IMR-90 (cell line): ENCODE measurements around the gene HNRNPC. TPM values are rescaled to one million over a fixed set of nuclear protein-coding genes. Genes with fewer than 3 reads are reported as not detected.

ENCODE experiments used
- ATAC-seq: fragments of 200-7000 bp; cut with Tn5 transposase; 2 replicates; pipeline ENCODE4 v1.9.1; 2020; ENCODE audit warnings: low read depth, mild to moderate bottlenecking, moderate library complexity
- BruUV-seq: library from RNA; stranded (reverse); fragments of 400-500 nt; replicated peaks from 2 replicates; lab custom pipeline; 2021; lab: Mats Ljungman, UMichigan
- CTCF ChIA-PET: fragments of 300-600 bp; formaldehyde crosslinking; extraction: SDS; loops from one replicate; lab custom pipeline; 2021; ENCODE audit warnings: antibody characterized with exemption; lab: Yijun Ruan, JAX
- POLR2A ChIA-PET: fragments of 300-600 bp; sonication (Branson Sonifier 250); formaldehyde crosslinking; loops from one replicate; lab custom pipeline; 2022; ENCODE audit warnings: antibody characterized with exemption; ENCODE audit not compliant: unreplicated experiment; lab: Charles Lee
- DNase-seq: peaks from one replicate; pipeline ENCODE4 v3.0.0; 2013
- H2AFZ ChIP-seq: replicated peaks from 2 replicates; pipeline ENCODE3; 2013; ENCODE audit warnings: low read length, mild to moderate bottlenecking; ENCODE audit not compliant: poor library complexity
- H2AK5ac ChIP-seq: 2 replicates; pipeline ENCODE4 v1.6.1; 2013; ENCODE audit warnings: low read depth, low read length, inconsistent platforms
- H2AK9ac ChIP-seq: replicated peaks from 2 replicates; pipeline ENCODE3; 2013; ENCODE audit warnings: mild to moderate bottlenecking, low read depth, low read length, moderate library complexity; ENCODE audit not compliant: poor library complexity
- H2BK120ac ChIP-seq: 2 replicates; pipeline ENCODE4 v1.6.1; 2013; ENCODE audit warnings: low read depth, low read length, inconsistent platforms
- H2BK15ac ChIP-seq: 3 replicates; pipeline ENCODE4 v1.6.1; 2013; ENCODE audit warnings: low read depth, low read length, inconsistent platforms
- H2BK20ac ChIP-seq: 2 replicates; pipeline ENCODE4 v1.6.1; 2013; ENCODE audit warnings: low read depth, mild to moderate bottlenecking, inconsistent platforms, low read length, moderate library complexity
- H2BK5ac ChIP-seq: 2 replicates; pipeline ENCODE4 v1.6.1; 2013; ENCODE audit warnings: mild to moderate bottlenecking, low read depth, low read length, inconsistent platforms; ENCODE audit not compliant: poor library complexity, severe bottlenecking
- H3K14ac ChIP-seq: replicated peaks from 2 replicates; pipeline ENCODE4 v1.6.1; 2013; ENCODE audit warnings: low read depth, low read length, inconsistent platforms
- H3K18ac ChIP-seq: 2 replicates; pipeline ENCODE4 v1.6.1; 2013; ENCODE audit warnings: low read depth, low read length, control low read depth
- H3K23ac ChIP-seq: 2 replicates; pipeline ENCODE4 v1.6.1; 2013; ENCODE audit warnings: low read depth, low read length, inconsistent platforms
- H3K27ac ChIP-seq: 2 replicates; pipeline ENCODE4 v1.5.1; 2013; ENCODE audit warnings: mild to moderate bottlenecking, control low read depth, low read length; ENCODE audit not compliant: insufficient read depth
- H3K27me3 ChIP-seq: 2 replicates; pipeline ENCODE4 v1.6.1; 2013; ENCODE audit warnings: low read length; ENCODE audit not compliant: control insufficient read depth, insufficient read depth
- H3K36me3 ChIP-seq: 2 replicates; pipeline ENCODE4 v1.6.1; 2013; ENCODE audit warnings: low read length, mixed read lengths; ENCODE audit not compliant: control insufficient read depth, insufficient read depth
- H3K4ac ChIP-seq: 2 replicates; pipeline ENCODE4 v1.6.1; 2013; ENCODE audit warnings: low read depth, low read length, inconsistent platforms
- H3K4me1 ChIP-seq: 2 replicates; pipeline ENCODE4 v1.6.1; 2013; ENCODE audit warnings: low read length, mixed read lengths; ENCODE audit not compliant: control insufficient read depth, insufficient read depth
- H3K4me2 ChIP-seq: 2 replicates; pipeline ENCODE4 v1.6.1; 2013; ENCODE audit warnings: low read depth, mild to moderate bottlenecking, control low read depth, low read length, moderate library complexity
- H3K4me3 ChIP-seq: 2 replicates; pipeline ENCODE4 v1.5.1; 2013; ENCODE audit warnings: low read depth, mild to moderate bottlenecking, control low read depth, low read length, moderate library complexity; ENCODE audit not compliant: insufficient read depth
- H3K56ac ChIP-seq: 2 replicates; pipeline ENCODE4 v1.6.1; 2013; ENCODE audit warnings: low read length, inconsistent platforms; ENCODE audit not compliant: insufficient read depth; ENCODE audit errors: extremely low read depth
- H3K79me1 ChIP-seq, 2 experiments: 2 replicates each; pipeline ENCODE4 v1.6.1; 2013; ENCODE audit warnings: low read length in 2 of 2, inconsistent platforms in 1 of 2, low read depth in 1 of 2
- H3K9ac ChIP-seq: 2 replicates; pipeline ENCODE4 v1.6.1; 2013; ENCODE audit warnings: low read depth, low read length, control low read depth
- H3K9me1 ChIP-seq: 2 replicates; pipeline ENCODE4 v1.6.1; 2013; ENCODE audit warnings: low read length, inconsistent platforms; ENCODE audit not compliant: insufficient read depth
- H3K9me3 ChIP-seq: 2 replicates; pipeline ENCODE4 v1.6.1; 2013; ENCODE audit warnings: low read length; ENCODE audit not compliant: control insufficient read depth, insufficient read depth
- H4K20me1 ChIP-seq: 2 replicates; pipeline ENCODE4 v1.6.1; 2013; ENCODE audit warnings: low read length, inconsistent platforms; ENCODE audit not compliant: insufficient read depth
- H4K5ac ChIP-seq: 2 replicates; pipeline ENCODE4 v1.6.1; 2013; ENCODE audit warnings: mild to moderate bottlenecking, low read depth, low read length, control low read depth
- H4K8ac ChIP-seq, 2 experiments: 2 replicates each; pipeline ENCODE4 v1.6.1; 2013; ENCODE audit warnings: low read depth in 2 of 2, low read length in 2 of 2, control low read depth in 1 of 2, inconsistent platforms in 1 of 2
- H4K91ac ChIP-seq: 2 replicates; pipeline ENCODE4 v1.6.1; 2013; ENCODE audit warnings: low read depth, low read length, inconsistent platforms; ENCODE audit not compliant: insufficient read depth
- BHLHE40 ChIP-seq: fragments of 150-350 bp; IDR thresholded peaks from 2 replicates; pipeline ENCODE4 v1.6.1; 2016; ENCODE audit warnings: mild to moderate bottlenecking, low read depth, low read length
- CEBPB ChIP-seq: IDR thresholded peaks from 2 replicates; pipeline ENCODE4 v1.6.1; 2012; ENCODE audit warnings: low read depth, low read length, improper control_type of control experiment
- CHD1 ChIP-seq: IDR thresholded peaks from 2 replicates; pipeline ENCODE4 v1.6.1; 2012; ENCODE audit warnings: low read depth, low read length, improper control_type of control experiment
- CTCF ChIP-seq: conservative IDR thresholded peaks from 2 replicates; pipeline ENCODE4 v1.5.1; 2012; ENCODE audit warnings: mild to moderate bottlenecking, low read depth, low read length, improper control_type of control experiment
- ELK1 ChIP-seq: fragments of 150-350 bp; IDR thresholded peaks from 2 replicates; pipeline ENCODE4 v1.6.1; 2016; ENCODE audit warnings: low read depth, mild to moderate bottlenecking, low read length, moderate library complexity, borderline replicate concordance
- FOS ChIP-seq: fragments of 150-350 bp; IDR thresholded peaks from 2 replicates; pipeline ENCODE4 v1.6.1; 2016; ENCODE audit warnings: low read depth, low read length
- MAFK ChIP-seq: IDR thresholded peaks from 2 replicates; pipeline ENCODE4 v1.6.1; 2012; ENCODE audit warnings: low read depth, low read length, improper control_type of control experiment
- MAZ ChIP-seq: IDR thresholded peaks from 2 replicates; pipeline ENCODE4 v1.6.1; 2012; ENCODE audit warnings: low read depth, mild to moderate bottlenecking, low read length, improper control_type of control experiment, moderate library complexity, borderline replicate concordance
- MXI1 ChIP-seq: IDR thresholded peaks from 2 replicates; pipeline ENCODE4 v1.6.1; 2012; ENCODE audit warnings: low read depth, mild to moderate bottlenecking, low read length, moderate library complexity, borderline replicate concordance
- NFE2L2 ChIP-seq: fragments of 150-350 bp; IDR thresholded peaks from 2 replicates; pipeline ENCODE4 v1.6.1; 2016; ENCODE audit warnings: low read depth, mild to moderate bottlenecking, low read length
- POLR2A ChIP-seq: IDR thresholded peaks from 2 replicates; pipeline ENCODE4 v1.6.1; 2012; ENCODE audit warnings: mild to moderate bottlenecking, low read depth, low read length
- RAD21 ChIP-seq: IDR thresholded peaks from 2 replicates; pipeline ENCODE4 v1.6.1; 2012; ENCODE audit warnings: low read length, improper control_type of control experiment
- RCOR1 ChIP-seq: IDR thresholded peaks from 2 replicates; pipeline ENCODE4 v1.6.1; 2012; ENCODE audit warnings: mild to moderate bottlenecking, low read length, improper control_type of control experiment; ENCODE audit not compliant: insufficient replicate concordance
- RFX5 ChIP-seq: IDR thresholded peaks from 2 replicates; pipeline ENCODE4 v1.8.0; 2012; ENCODE audit warnings: low read depth, mild to moderate bottlenecking, low read length, moderate library complexity
- SMC3 ChIP-seq: fragments of 150-350 bp; IDR thresholded peaks from 2 replicates; pipeline ENCODE4 v1.6.1; 2016; ENCODE audit warnings: low read depth, mild to moderate bottlenecking, antibody characterized with exemption, low read length, moderate library complexity
- USF2 ChIP-seq: fragments of 150-350 bp; IDR thresholded peaks from 2 replicates; pipeline ENCODE4 v1.6.1; 2017; ENCODE audit warnings: mild to moderate bottlenecking, antibody characterized with exemption, low read length, low read depth
- WGBS, 2 experiments: methylation state at CpG; one replicate each; pipeline versions ENCODE4 v1.1.5 to v1.1.7; 2013; ENCODE audit warnings: missing lambda C conversion rate in 2 of 2; ENCODE audit not compliant: insufficient read length in 1 of 2; ENCODE audit errors: extremely low coverage in 2 of 2; 5-methylcytosine and 5-hydroxymethylcytosine counted together
- dilution Hi-C: fragments of 300-500 bp; cut with HindIII; formaldehyde crosslinking; loops from one replicate; pipeline ENCODE4 v1.14.3; 2018; ENCODE audit warnings: low sequenced_read_pairs; ENCODE audit not compliant: unreplicated experiment
- in situ Hi-C: fragments of 300-500 bp; cut with MboI; formaldehyde crosslinking; loops from 3 replicates; pipeline ENCODE4 v1.14.3; 2019; ENCODE audit warnings: low sequenced_read_pairs, inconsistent platforms, mixed read lengths
- intact Hi-C: fragments of 100-400 bp; cut with micrococcal nuclease; formaldehyde crosslinking; loops from 2 replicates; pipeline ENCODE4 v1.10.0; 2022
- polyA plus RNA-seq, 3 experiments: library from polyadenylated mRNA; depleted of rRNA; stranded (reverse); fragments of >200 nt; gene quantifications; 2 replicates each; pipeline ENCODE4 v1.2.3, GENCODE V29; 2012; ENCODE audit warnings: low replicate concordance in 1 of 3
- total RNA-seq: library from RNA; depleted of rRNA; stranded (reverse); fragments of >200 nt; gene quantifications from 2 replicates; pipeline ENCODE4 v1.2.3, GENCODE V29; 2012

Gene HNRNPC
- total and polyA plus RNA-seq, 2 of the 4 experiments (the other 2 are of a cell fraction), result 308 to 615 TPM

GRCh38 chr14:21192875-21193535 is 76.2 kb downstream of the HNRNPC start:
- H4K5ac ChIP-seq, result no peak overlapping the region
- CTCF ChIA-PET, result no interaction called here
- dilution Hi-C loops (no loop called here), in situ Hi-C loops (no loop called here), intact Hi-C loops (no loop called here)
- H3K23ac ChIP-seq, result no peak overlapping the region
- no TSS peak for BruUV-seq
- no peaks in the 10 kb centered on the region for H3K36me3 ChIP-seq
- H3K27ac ChIP-seq, result no peak overlapping the region
- H3K27me3 ChIP-seq, result no peaks in the 10 kb centered on the region; the same call in 1 of the 2 replicates
- no peak overlapping the region for H3K14ac ChIP-seq
- H3K9me1 ChIP-seq, result no peaks in the 10 kb centered on the region
- H3K4me3 ChIP-seq, result no peak overlapping the region
- H4K20me1 ChIP-seq, result no peaks in the 10 kb centered on the region
- no peak overlapping the region for H2AFZ ChIP-seq
- H3K9ac ChIP-seq, result no peak overlapping the region
- H3K9me3 ChIP-seq, result peaks cover 3% of the 10 kb centered on the region; the same call in 1 of the 2 replicates
- POLR2A ChIA-PET, result no interaction called here
- H2AK5ac ChIP-seq, result no peak overlapping the region
- H3K4ac ChIP-seq, result no peak overlapping the region
- H2BK15ac ChIP-seq, result no peak overlapping the region
- no peak overlapping the region for H2BK120ac ChIP-seq
- H4K91ac ChIP-seq, result no peak overlapping the region
- no peak overlapping the region for H4K8ac ChIP-seq
- no peak overlapping the region for H2BK5ac ChIP-seq
- H3K79me1 ChIP-seq, result no peaks in the 10 kb centered on the region
- no peak overlapping the region for H3K4me2 ChIP-seq
- no peak overlapping the region for H2BK20ac ChIP-seq
- WGBS, 2 experiments, result 44% methylated on average over 2 of the region's 7 CpGs; no CpG with 5 or more reads in 1 of the 2 experiments
- no peak overlapping the region for H3K56ac ChIP-seq
- H3K4me1 ChIP-seq, result no peaks in the 10 kb centered on the region
- DNase-seq (peak; percentile 40), ATAC-seq (0 out of 2 replicates have a peak, but pooled peaks have one; percentile 3)
- TF ChIP-seq RFX5 (no peak), CTCF (no peak), FOS (no peak), ELK1 (no peak), RAD21 (no peak), MAZ (no peak), CHD1 (no peak), CEBPB (no peak), MAFK (no peak), MXI1 (no peak), SMC3 (no peak), NFE2L2 (no peak), USF2 (no peak), BHLHE40 (no peak), POLR2A (no peak), RCOR1 (no peak)
- H3K18ac ChIP-seq, result no peak overlapping the region
- no peak overlapping the region for H2AK9ac ChIP-seq
